Measurements from ENCODE around the gene ALG12. TPM values are rescaled to one million over a fixed set of nuclear protein-coding genes. Genes with fewer than 3 reads are reported as not detected.

ALG12 gene
- total and polyA plus RNA-seq, 2 of the 13 experiments (the other 11 are each of a cell fraction or from before 2014, with no cell fraction given), result 7.8 to 15.8 TPM

GRCh38 chr22:49852898-49853894, 65.0 kb downstream of the ALG12 start, which contains the start of gene ZBED4 (continued):
- TF ChIP-seq MAX (IDR thresholded peaks at IDR 0.05) (peak; percentile 63), BCLAF1 (IDR thresholded peaks at IDR 0.05) (no peak), RNF2 (conservative IDR thresholded peaks at IDR 0.05; ENCODE audit: low read depth) (no peak), ZNF772 (CRISPR knock-in tag; IDR thresholded peaks at IDR 0.05) (peak; percentile 74; the same call in 1 of the 2 replicates), ZNF761 (CRISPR knock-in tag; conservative IDR thresholded peaks at IDR 0.05) (peak; percentile 69; the same call in 1 of the 2 replicates), ZNF367 (CRISPR knock-in tag; IDR thresholded peaks at IDR 0.05; ENCODE audit: borderline replicate concordance) (no peak), EZH2 (conservative IDR thresholded peaks at IDR 0.05; ENCODE audit: low read depth, low read length) (no peak), BRD4 (CRISPR knock-in tag; IDR thresholded peaks at IDR 0.05) (no peak), JDP2 (CRISPR knock-in tag; IDR thresholded peaks at IDR 0.05; ENCODE audit: borderline replicate concordance) (no peak), NFE2L2 (IDR thresholded peaks at IDR 0.05; ENCODE audit: low read length) (no peak), ATRX (CRISPR knock-in tag; IDR thresholded peaks at IDR 0.05; ENCODE audit: borderline replicate concordance) (no peak), POGK (CRISPR knock-in tag; conservative IDR thresholded peaks at IDR 0.05) (peak; percentile 87), ZHX1 (CRISPR knock-in tag; IDR thresholded peaks at IDR 0.05; ENCODE audit: low read depth) (peak; percentile 84; the same call in 1 of the 2 replicates), ZGPAT (CRISPR knock-in tag; IDR thresholded peaks at IDR 0.05) (peak; percentile 89), REPIN1 (CRISPR knock-in tag; IDR thresholded peaks at IDR 0.05; ENCODE audit: borderline replicate concordance, low read depth) (peak; percentile 71; the same call in 1 of the 2 replicates), ZNF512 (CRISPR knock-in tag; IDR thresholded peaks at IDR 0.05) (no peak), TBP (CRISPR knock-in tag; IDR thresholded peaks at IDR 0.05) (no peak)
